T-helper 9 cell (primary cell): ENCODE results near the gene NFKBIE.

Experiments used
- DNase-seq: peaks from one replicate; pipeline ENCODE4 v3.0.0-alpha.2; 2020

NFKBIE gene

DNA sequence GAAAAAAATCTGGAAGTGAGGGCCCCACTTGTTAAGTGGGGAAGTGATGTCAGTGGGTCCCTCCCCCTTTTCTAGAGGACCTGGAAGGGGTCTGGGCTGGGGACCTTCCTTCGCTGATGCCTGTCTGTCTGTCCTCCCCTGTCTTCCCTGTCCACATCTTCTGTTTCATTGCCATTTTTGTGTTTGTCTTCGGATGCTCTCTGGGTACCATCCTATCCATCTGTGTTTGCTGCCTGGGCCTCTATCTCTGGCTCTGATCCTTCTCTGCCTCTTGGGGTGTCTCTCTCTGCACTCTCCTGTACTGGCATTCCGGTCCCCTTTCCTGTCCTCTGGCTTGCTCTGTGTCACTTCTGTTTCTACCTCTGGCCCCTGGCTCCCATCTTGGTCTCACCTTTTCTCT is 7.2 kb upstream of the NFKBIE start:
- DNase-seq, result no peak

DNA sequence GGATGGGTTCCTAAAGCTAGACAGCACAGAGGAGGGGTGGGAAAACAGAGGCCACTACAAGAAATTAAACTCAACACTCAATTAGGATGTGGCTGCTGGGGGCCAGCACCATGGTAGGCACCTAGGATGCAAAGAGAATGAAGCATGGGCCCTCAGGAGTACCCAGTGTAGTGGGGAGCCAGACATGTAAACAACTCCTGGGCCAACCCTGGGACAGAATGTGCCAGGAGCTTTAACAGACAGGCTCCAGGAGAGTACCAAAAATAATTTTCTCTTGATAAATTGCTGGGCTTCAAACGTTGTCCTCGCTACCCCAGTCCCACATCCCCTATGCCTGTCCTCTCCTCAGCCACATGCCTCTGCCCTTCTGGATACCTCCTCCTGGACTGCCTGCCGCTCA is 6.6 kb upstream of the NFKBIE start:
- no peak for DNase-seq

DNA sequence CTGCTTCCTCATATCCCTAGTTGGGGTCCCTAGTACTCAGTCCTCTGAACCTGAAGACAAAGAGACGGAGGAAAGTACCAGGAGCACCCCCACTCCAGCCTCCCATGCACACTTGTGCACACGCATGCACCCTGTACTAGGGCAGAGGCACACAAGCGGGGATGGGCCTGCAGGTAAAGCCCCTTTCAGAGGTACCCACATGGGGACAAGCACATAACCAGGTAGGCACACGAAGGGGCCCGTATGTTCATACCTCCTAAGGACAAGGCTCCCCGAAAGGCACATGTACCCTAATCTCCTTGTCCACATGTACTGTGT is 6.0 kb upstream of the NFKBIE start:
- no peak for DNase-seq

DNA sequence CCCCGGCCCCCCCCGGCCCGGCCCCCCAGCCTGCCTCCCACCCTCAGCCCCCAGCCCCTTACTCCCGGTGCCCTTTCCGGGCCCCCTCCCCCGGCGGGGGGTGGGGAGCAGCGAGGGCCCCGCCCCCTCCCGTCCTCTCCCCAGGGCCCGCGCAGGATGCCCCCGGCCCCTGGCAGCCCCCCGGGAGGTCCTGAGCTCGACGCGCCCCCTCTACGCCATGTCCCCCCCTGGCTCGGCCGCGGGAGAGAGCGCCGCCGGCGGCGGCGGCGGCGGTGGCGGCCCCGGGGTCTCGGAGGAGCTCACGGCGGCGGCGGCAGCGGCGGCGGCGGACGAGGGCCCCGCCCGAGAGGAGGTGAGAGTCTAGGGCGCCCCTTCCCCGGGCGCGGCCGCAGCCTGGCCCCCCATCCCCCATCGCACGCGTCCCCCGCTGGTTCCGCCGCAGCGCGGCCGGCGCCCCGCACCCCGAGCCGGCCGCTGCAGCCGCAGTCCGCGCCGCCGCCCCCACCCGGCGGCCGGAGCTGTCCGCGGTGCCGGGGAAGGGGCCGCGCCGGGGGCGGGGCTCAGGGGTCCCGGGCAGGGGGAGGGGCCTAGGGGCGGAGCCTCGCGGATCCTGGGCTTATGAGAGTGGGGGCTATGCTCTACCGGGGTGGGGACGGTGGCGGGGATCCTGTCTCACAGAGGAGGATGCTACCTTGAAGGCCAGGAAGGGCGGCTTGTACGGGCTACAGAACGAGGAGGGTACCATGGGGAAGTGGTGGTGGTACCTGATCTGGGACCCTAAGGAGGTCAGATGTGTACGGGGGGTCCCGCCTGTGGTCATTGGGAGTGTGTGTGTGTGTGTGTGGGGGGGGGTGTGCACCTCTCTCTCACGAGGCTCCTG is 5.4 kb upstream of the NFKBIE start:
- DNase-seq, result no peak

DNA sequence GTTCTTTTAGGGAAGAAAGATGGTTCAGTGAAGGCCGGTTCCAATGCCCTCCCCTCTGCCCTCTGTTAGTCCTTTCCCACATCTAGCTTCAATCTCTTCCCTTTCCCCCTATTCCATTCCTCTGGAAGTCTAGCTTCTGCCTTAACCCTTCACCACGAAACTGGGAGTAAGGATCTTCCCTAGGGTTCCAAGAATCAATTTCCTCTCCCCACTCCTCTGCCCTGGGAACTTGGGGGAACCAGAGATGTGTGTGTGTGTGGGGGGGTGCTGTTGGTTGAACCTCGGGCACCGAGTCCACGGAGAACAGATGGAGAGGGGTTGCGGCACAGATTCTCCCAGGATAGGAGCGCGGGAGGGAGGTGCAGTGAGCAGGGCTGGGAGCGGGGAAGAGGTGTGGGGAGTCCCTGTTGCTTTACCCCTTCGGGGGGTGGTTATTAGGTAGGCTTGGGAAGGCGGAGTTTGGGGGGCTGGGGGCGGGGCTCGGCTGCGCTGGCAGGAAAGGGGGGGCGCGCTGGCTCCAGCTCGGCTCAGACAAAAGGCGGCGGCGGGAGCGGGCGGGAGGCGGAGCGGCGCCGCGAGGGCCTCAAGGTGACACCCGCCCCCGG is 4.7 kb upstream of the NFKBIE start, which contains the start of gene TMEM151B:
TMEM151B (plus strand) TSS at position 530 of the 605 bp plus-strand sequence. CDS start 293 bp downstream, outside the sequence.
- peak; percentile 23 for DNase-seq

DNA sequence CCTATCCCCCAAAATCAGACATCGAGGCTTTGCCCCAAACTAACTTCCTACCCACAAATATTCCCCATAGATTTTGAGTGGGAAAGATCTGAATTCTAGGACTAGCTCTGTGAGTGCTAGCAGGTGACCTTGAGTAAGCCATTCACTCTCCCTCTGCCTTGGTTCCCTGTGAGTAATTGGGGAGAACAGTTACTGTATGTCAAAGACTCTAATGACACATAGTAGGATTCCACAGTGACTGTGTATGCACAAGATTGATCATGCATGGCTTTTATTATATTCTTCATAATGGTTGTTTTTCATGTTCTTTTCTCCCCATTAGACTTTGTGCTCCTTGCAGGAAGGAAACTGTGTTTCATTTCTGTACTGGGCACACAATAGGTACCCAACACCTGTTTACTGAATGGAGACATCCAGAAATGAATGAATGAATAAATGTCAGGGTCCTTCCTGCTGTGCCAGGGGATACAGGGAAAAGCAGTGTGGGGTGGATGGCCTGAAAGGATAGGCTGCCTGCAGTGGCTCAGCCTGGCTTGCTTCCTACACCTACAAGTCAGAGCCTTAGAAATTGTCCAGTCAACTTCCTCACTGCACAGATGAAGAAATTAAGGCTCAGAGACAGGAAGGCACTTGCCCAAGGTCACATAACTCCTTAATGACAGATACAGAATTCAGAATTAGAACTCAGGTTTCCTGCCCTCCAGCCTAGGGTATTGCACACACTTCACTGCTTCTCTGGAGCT is 4.0 kb upstream of the NFKBIE start:
- DNase-seq, result no peak

DNA sequence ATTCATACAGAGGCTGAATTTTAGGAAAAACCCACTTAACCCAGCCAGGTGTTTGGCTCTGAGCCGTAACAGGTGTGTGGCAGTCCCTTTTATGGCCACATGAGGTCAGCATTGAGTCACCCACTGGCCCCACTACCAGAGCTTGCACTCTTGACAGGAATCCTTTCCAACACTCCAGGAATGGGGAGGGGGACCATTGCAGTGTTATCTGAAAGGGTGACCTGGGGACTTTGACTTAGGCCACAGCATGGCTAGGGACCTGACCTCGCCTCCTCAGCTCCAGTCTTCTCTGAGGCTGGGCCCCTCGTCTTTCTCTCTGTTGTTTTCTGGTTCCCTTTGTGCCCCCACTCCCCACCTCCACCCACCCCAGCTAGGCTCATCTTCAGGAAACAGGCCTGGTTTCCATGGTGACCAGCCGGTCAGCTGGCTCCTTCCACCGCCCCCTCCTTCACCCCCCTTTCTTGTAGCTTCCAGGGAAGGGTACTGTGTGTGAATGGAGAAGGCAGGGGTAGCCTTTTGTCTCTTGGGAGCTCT is 2.8 kb upstream of the NFKBIE start:
- peak; percentile 52 for DNase-seq

DNA sequence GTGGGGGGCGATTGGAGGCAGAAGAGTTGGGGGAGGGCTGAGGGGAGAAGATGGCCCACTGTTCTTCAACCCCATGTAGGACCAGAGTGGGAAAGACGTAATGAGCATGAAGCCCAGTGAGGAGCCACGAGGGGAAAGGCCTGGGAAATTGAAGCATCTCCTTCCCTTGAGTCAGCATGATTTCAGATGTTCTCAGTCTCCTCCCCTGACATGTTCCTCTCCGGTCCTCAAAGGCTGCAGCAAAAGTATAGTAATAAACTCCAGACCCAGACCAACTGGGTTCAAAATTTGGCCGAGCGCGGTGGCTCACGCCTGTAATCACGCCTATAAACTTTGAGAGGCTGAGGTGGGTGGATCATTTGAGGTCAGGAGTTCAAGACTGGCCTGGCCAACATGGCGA is 1.9 kb upstream of the NFKBIE start:
- no peak for DNase-seq

DNA sequence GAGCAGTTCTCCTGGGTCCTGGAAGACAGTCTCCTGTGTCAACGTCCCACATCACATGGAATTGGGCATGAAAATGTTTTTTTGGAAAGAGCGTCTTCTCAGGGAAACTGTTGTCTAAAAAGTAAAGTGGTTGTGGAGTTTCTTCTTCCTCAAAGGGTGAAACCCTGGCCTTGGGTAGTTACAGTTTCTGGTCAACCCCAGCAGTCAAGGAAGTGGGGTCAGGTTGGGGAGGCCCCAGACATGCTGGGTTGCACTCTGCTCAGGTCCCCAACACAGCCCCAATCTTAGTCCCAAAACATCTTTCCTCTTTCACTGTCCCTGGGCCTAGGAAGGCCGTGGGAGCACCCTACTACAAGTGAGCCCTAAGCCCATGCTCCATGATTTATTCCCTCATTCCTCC is 996 bp upstream of the NFKBIE start:
- no peak for DNase-seq

DNA sequence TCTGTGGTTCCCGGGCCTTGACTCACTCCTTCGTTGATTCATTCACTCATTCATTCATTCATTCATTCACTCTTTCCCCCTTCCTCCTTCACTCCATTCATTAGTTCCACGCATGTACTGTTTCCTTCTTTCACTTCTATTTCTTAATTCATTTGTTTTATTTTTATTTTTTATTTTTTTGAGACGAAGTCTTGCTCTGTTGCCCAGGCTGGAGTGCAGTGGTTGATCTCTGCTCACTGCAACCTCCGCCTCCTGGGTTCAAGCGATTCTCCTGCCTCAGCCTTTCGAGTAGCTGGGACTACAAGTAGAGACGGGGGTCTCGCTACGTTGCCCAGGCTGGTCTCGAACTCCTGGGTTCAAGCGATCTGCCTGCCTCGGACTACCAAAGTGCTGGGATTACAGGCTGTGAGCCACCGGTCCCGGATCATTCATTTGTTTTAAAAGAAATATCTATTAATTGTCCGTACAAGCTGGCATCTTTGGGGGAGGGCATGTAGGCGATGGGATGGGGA is 427 bp upstream of the NFKBIE start:
- DNase-seq, result no peak

DNA sequence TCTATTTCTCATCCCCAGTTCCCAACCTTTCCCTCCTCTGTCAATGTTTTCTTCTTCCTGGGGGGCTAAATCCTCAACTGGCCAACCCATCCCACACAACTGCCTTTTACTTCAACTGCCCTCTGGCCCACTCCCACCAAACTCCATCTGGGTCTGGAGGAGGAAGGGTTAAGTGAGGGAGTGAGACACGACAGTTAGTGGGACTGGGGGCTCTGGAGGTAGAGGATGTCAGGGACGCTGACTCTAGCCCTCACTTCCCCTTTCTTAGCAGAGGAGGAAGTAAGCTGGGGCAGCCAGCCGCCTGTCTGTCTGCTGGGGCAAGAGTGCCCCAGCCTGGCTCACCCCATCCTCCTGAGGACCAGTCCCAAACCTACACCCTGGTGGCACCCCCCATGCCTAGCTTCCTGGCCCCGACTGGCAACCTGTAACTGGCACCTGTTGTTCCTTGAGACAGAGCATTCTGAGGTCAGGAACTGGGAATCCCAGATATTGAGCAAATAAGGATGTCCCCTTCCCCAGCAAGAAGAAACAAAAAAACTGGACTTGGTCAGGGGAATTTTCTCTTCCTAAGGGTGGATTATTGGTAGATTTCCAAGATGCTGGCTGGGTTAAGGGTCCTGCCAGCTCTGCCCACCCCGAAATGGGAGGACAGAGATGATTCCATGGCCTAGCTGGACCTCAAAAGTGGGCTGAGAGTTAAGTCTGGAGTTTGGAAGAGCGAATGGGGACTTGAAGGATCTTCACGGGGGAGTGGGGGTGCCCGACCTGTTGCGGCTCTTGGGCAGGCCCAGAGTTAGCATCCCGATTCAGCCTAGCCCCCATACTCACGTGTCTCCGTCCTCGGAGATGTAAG is 971 bp downstream of the NFKBIE start:
- peak; percentile 34 for DNase-seq

DNA sequence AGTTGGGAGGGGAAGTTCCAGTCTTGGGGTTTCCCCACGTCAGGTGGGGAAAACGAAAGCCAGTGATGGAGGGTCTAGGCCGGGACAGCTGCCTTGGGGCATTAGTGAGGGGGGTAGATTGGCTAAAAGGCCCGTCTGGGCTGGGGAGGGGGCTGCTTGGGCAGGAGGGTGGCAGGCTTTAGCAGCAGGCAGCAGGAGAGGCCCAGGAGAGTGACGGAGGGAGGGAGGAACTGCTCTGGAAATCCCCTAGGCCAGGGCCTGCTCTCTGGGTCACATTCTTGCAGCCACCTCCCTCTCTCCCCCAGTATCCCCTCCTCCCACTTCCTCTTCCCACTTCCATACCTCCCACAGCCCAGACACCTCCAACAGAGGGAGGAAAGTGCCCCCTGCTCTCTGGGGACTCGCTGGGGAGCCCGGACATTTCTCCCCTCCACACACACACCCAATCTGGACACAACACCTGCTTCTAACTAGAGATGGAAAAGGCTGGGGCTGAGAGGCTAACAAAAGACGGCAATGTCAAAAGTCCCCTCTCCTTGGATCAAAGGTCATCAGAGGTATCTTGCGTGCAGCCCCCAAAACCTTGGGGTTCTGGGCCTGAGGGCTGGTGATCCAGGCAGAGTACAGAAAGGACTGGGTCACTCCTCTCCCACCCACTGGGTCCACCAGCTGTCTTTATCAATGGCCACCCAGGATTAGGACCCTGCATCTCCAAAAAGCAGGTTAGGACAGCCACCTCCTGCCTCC is 1.8 kb downstream of the NFKBIE start:
- DNase-seq, result peak; percentile 32

DNA sequence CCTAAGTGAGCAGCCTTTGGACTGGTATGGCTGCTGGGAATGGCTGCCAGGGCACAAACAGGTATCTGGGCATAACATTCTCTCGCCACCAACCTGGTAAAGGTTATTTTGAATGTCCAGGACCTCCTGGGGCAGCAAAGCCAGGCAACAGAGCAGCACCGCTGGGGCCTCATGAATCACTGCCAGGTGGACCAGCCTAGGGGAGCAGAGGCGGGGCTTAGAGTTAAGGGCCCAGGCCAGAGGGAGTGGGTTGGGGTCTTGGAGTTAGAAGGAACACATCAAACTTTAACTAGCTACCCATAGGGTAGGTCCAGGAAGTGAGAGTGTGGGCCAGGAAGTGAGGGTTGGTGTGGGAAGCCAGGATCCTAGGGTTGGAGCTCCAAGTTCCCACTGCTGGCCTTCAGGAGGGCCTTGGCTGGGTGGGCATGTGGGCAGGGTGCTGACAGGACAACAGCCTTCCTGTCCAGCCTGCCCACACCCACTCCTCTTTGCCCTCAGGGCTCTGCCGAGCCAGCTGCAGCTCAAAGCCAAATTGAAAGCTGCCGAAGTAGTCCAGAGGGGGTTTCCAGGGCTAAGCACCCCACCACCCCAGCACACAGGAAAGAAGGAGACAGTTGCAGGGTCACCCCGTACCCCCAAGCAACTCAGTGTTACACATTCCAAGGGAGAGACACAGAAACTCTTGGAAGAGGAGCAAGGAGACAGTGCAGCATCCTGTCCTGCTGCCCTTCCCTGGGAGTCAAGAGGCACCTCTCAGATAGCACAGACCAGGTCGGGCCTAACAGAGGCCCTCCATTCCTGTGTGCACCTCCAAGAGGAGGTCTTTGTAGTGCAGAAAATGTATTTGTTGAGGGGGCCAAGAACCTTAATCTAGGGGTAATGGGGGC is 2.6 kb downstream of the NFKBIE start:
- DNase-seq, result no peak

DNA sequence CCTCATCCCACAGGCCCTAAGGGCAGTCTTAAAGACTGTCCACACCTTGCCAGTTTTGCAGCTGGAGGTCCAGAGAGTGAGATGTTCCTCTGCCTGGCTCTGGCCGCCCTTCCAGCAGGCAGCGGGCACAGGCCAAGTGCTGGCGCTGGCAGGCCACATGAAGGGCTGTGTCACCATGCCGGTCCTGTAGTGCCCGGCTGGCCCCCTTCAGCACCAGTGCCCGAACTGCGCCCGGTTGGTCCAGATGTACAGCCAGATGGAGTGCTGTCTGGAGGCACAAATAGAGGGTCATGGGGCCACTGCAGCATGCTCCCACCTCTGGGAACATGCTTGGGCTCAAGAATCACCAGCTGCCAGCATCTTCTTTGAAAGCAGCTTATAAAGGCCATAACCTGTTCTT is 3.8 kb downstream of the NFKBIE start:
- DNase-seq, result no peak

DNA sequence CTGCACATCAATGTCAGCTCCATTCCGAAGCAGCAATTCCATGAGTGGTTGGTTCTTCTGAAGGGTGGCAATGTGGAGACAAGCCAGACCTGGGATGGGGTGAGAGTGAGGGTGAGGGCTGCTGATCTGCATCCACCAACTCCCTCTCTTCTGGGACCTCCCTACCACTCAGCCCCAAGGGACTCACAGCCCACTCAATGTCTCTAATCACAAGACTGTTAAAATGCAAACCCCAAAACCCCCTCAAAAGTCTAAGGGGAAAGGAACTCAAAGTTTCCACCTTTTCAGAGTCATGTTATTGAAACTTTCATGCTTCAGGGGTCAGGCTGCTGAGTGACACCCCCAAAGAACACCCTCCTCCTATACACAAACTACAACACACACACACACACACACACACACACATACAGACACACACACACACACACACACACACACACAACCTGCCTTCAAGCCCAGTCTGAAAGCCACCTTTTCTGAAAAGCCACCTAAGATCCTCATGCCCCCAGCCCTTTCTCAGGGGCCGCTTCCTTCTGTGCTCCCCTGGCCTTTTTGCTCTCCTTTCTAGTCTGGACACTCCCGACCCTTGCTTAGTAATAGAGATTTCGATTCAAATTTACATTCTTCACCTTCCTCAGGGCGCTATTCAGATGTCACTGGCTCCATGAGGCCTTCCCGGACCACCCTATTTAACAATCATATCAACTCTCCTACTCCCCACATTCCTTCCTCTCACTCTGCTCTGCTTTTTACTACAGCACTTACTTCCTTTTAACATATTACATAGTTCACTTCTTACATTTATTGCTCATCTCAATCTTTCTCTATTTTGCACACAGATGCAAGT is 4.7 kb downstream of the NFKBIE start:
- no peak for DNase-seq

DNA sequence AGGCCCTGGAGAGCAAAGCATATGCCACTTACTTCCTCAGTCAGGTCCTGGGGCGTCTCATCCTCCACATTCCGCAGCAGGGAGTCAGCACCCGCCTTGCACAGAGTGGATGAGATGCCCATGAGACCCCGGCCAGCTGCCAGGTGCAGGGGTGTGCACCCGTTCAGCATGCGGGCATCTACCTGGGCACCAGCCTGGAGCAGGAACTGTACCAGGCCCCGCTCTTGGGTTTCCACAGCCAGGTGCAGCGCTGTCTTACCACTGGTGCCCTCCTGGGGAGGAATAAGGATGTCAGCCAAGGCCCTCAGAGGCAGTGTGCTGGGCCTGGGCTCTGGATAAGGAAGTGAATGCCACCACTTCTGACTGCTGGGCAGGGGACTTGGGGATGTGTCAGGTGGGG is 5.3 kb downstream of the NFKBIE start:
- DNase-seq, result no peak

DNA sequence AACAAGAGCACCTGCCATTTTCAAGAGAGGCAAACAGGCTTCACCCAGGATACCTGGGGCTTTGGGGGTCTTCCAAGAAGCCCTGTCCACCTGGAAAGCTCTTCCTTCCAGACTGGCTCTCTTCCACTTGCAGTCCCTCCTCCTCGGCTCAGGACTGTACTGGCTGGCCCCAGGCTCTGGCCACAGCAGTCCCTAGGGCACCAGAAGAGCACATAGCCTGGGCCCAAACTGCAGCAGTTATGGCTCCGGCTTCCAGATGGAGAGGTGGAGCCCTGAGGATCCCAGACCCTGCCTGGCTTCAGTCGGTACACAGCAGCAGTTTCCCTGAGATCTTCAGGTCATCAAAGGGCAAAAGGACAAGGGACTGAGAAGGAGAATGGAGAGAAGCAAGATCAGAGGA is 6.4 kb downstream of the NFKBIE start:
- no peak for DNase-seq

DNA sequence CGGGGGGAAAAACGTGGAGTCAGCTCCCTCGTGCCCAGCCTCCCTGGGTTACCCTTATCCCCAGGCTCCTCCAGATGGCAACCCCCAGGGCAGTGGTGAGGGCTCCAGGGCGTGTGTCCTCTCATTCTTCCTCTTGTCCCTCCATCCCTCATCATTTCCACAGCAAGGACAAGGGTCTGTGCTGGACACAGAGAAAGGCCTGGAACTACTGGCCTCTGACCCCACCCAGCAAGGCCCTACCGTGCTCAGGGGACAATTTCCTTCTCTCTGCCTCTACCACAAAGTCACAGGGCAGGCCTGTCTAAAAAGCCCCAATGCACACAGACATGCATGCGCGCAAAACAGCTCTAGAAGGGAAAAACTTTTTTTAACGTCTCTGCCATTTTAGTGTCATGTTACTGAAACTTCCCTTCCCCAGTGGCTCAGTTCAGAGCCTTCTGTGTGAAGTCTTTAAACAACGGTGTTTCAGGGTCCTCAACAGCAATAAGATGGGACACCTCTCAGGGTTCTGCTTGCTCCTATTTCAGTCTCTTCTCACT is 7.0 kb downstream of the NFKBIE start:
- DNase-seq, result no peak

DNA sequence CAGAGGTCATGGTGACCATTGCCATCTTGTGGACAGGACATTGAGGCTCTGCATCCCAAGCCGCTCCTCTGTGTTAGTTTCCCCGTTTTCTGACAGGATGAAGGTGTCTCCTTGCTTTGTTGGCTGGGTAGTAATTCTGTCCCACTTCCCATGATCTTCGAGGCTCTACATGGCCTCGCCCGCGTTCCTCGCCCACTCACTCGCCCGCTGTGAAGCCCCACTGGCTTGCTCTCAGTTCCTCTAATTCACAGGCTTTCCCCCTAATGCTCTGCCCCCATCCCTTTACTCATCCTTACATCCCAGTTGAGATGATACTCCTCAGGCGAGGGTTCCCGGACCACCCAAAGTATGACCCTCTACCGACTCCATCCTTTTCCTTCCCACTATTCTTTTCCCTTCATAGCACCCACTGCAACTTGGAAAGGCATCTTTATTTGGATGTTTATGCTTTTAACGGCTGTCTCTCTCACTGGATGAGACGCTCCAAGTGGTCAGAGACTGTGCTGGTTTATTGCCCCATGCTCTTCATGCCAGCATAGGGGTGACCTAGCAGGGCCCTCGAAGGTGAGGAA is 7.5 kb downstream of the NFKBIE start:
- DNase-seq, result no peak
